GM18909 (cell line): Measurements from ENCODE around the gene PTDSS2.

Source experiments
- ATAC-seq: cut with Tn5 transposase; IDR thresholded peaks from one replicate; pipeline ENCODE4 v1.9.1; 2021; ENCODE audit warnings: mild to moderate bottlenecking; ENCODE audit not compliant: unreplicated experiment, poor library complexity

The PTDSS2 gene

DNA sequence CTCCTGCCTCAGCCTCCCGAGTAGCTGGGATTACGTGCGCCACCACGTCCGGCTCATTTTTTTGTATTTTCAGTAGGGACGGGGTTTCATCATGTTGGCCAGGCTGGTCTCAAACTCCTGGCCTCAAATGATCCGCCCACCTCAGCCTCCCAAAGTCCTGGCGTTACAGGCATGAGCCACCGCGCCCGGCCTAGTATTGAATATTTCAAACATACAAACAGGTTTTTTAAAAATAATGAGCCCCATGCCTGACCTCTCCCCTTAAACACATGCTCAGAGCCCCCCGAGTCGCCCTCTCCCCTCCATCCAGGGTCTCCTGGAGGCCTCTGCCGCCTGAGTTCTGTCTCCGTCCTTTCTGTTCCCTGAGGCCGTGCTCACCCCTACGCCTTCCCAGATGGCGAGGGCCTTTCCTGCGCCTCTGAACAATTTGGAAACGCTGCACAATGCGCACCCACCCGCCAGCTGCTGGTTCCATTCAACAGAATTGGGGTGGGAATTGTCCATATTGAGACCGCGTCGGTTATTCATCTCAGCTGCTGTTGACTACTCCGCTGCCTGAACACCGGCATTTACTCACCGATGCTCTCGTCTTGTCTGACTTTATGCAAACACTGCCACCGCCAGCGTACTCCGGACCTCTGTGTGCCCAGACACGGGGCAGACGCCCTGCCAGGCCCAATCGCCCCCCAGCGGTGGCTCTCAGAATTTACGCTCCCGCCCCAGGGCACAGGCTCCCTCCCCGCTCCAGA, 70.5 kb downstream of the PTDSS2 start:
- no peak for ATAC-seq

DNA sequence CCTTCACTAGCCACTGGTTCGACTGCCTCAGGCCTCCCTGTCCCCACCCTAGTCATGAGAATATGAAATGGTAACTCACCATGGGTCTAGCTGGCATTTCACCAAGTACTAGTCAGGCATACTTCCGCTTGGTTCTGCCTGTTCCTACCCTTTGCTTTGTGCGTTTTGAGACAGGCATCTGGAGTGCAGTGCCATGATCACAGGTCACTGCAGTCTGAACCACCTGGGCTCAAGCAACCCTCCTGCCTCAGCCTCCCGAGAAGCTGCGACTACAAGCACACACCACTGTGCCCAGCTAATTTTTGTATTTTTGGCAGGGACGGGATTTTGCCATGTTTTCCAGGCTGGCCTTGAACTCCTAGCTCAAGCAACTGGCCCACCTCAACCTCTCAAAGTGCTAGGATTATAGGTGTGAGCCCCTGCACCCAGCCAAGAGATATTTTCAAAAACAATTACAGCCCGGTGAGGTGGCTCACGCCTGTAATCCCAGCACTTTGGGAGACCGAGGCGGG, 71.2 kb downstream of the PTDSS2 start:
- no peak for ATAC-seq

DNA sequence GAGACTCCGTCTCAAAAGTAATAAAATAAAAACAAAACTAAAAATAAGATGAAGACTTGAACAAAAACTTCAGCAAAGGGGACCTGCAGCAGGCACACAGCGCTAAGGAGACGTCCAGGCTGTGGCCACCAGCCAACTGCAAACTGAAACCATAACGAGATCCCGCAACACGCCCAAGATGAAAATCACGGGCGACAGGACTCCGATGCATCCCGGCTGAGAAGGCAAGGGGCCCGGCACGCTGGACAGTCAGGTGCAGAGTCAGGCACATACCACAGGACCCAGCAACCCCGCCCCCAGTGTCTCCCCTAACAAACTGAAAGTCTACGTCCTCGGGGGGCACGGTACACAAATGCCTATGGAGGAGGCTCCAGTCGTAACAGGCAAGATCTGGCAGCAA, 76.1 kb downstream of the PTDSS2 start:
- ATAC-seq, result no peak

DNA sequence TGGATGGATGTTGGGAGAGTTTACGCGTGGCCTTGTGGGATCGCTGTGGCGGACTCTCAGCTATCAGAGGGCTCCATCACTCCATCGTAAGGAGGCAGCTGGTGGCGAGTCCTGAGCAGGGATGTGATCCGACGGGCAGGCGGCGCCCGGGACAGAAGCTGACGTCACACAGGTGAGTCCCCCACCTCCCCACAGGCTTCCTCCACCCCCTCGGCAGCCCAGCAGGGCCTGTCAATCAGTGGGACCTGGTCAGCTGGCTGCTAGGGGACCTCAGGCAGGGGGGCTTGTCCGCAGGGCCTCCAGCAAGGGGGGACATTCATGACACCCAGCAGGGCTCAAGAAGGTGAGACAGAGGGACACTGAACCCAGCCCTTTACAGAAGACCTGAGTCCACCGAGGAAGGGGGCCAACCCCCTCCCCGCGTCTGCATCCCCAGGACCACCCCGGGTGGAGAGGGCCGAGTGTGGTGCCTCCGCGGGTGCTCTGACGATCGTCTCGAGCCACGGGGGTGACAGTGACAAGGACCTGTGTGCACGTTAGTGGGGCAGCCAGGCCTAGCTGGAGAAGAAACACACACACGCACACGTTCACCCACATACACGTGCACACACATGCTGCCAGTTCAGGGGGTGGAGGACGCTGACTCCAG, 78.2 kb downstream of the PTDSS2 start:
- no peak for ATAC-seq

DNA sequence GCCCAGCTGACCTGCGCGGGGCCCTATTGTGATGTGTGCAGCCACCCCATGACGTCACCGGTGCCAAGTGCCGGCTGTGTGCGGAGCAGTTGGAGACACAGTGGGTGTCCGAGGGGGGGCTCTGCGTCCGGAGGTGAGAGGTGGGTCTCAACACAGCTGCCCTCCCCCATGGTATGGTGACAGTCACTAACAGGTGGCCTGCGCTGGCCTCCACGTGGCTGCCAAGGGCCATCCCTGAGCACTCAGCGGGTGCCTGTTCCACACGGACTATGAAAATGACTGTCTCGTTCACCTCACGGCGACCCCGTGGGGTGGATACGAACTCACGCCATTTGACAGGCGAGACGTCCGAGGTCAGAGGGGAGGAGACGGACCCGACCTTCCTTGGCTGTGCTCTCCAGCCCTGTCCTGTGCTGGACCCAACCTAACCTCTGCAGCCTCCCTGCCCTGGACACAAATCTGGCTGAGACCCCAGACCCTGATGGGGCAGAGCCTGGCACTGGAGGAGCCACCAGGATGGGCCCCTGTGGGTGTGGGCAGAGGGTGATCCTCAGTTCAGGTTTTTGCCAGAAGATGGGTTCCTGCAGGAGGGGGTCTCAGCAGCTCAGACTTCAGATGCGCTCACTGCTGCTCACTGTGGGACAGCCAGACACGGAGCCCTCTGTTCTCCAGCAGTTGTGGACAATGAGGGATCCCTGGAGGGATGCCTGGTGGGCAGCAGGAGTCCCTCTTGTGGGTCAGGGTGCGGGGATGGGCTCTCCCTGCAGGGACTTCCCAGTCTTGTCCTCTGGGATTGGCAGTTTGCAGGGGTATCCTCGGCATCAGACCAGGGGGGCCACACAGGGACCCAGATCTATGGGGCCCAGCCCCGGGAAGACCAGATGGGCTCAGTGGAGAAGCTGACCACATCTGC, 79.0 kb downstream of the PTDSS2 start:
- ATAC-seq, result no peak

DNA sequence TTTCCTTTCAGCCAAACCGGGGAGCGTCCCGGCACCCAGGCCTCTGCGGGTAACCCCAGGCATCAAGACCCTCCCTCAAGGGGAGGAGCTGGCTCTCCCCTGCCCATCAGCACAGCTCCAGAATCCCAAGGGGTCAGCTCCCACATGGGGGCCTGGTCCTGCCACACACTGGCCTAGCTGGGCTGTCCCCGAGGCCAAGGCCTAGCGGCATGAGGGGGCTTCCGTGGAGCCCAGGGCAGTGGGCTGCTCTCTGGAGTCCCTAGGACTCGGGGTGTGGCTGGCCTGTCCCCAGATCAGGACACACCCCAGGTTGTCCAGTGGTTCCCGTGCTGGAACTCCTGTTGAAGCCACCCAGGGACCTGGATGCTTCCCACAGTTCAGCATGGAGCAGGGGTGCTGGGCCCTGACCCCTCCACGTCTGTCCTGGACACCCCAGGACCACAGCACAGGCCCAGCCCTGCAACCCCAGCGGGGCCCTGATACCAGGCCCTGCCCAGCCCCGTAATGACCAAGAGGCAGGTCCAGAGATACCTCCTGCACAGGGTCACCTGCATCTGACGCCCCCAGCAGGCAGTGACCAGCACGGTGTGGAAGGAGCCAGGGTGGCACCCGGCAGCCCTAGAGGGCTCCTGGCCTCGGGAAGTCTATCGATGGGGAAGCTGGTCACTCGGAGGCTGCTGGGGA, 79.8 kb downstream of the PTDSS2 start:
- no peak for ATAC-seq

DNA sequence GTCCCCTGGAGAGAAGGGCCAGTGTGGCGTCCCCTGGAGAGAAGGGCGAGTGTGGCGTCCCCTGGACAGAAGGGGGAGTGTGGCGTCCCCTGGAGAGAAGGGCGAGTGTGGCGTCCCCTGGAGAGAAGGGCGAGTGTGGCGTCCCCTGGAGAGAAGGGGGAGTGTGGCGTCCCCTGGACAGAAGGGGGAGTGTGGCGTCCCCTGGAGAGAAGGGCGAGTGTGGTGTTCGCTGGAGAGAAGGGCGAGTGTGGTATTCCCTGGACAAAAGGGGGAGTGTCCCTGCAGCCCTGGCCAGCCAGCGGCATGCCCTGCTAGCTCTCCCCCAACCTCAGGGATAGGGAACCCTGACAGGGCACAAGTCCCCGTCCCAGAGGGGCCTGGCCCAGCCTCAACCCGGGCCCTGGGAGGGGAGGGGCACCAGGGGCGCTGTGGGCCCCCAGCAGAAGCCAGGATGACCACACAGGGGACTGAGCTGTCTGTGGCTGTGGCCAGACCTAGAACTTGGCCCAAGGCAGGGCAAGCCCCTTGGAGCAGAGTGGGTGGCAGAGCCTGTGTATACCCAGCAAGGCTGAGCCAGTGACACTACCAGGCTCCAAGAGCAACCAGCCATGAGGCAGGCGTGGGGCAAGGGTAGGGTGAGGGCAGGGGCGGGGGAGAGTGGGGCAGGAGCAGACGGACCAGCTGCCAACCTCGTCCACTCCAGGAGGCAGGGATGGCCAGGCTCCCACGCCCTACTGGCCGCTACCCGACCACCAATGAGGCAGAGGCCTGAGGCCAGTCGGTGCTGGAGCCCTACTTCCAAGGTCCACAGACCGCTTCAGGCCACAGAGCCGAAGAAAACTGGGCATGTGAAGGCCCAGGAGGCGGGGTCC, 81.1 kb downstream of the PTDSS2 start:
- ATAC-seq, result no peak

DNA sequence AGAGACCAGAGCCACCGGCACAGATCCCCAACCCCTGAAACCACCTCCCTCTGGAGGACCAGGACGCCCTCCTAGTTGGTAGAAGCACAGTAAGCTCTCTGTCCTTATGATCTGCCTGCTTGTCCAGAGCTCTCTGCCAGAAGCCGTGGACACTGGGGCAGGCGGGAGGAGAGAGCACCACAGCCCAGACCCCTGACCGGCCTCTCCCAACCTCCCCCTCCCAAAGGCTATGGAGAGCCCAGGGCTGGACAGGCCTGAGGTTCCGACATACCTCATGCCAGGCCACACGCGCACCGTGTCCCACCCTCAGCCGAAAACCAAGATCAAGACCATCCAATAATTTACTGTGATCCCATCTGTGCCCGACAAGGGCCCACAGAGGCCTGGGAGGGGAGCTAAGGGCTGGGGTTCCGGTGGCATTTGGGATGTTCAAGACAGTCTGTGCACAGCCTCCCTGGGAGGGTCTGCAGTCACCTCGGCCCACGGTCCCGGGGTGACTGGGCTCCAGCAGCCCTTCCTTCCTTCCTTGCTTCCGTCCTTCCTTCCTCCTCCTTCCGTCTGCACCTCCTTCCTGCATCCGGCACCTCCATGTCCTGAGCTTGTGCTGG, 81.9 kb downstream of the PTDSS2 start:
- ATAC-seq, result no peak

DNA sequence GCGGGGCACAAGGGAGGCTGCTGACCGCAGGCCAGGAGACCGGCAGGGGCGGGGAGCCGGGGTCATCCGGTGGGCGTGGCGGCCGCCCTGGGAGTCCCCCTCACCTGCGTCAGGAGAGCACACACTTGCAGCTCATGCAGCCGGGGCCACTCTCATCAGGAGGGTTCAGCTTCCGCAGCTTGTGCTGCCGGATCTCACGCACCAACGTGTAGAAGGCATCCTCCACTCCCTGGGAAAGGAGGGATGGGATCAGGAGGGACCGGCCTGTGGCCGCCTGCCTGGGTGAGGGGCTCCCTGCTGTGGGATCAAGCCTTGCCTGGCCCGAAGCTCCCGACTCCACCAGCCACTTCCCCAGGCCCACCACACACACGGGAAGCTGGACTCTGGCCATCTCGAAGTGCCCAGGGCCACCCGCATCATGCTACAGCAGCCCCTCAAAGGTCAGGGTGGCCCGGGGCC, 82.5 kb downstream of the PTDSS2 start:
- ATAC-seq, result no peak

DNA sequence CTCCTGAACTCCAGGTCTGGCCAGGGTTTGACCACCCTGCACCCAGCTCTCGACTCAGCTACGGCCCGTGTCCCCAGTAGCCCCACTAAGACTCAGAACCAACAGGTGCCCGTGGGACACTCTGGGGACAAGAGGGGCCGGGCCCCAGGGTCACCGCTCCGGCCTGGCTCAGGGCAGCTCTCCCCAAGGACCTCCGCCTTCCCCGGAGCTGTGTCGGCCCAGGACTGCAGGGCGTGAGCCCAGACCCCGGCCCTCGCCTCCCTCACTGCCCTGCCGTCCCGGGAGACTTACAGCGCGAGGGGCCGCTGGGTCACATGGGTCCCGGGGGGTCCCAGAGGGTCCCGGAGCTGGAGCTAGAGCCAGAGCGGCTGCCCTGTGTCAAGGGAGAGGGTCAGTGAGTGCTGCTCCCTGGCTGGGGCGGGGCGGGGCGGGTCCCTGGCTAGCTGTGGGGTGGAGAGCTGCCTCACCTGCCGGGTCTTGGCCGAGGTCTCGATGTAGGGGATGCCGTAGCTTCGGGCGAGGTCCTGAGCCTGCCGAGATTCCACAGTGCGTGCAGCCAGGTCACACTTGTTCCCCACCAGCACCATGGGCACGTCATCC, 83.0 kb downstream of the PTDSS2 start:
- ATAC-seq, result no peak

DNA sequence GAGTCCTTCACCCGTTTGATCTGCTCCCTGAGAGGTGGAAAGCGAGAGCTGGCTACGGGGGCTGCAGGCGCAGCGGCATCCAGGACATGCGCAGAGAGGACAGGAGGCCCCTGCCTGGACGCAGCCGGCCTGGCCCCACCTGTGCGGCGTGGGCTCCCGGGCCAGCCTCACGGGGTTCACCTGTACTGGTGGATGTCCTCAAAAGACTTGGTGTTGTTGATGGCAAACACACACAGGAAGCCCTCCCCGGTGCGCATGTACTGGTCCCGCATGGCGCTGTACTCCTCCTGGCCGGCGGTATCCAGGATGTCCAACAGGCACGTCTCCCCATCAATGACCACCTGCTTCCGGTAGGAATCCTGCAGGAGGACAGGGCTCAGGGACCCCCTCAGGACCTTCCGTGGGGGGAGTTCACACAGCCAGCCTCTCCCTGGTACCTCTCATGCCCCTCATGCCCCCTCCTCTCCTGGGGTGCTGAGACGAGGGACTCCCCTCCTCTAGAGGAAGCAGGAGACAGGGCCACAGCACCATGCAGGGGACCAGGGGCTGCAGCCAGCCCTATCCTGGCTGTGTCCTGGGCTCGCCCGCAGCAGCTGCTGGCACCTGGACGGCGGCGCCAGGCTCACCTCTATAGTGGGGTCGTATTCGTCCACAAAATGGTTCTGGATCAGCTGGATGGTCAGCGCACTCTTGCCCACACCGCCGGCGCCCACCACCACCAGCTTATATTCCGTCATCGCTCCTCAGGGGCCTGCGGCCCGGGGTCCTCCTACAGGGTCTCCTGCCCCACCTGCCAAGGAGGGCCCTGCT, 83.7 kb downstream of the PTDSS2 start:
- ATAC-seq, result no peak

DNA sequence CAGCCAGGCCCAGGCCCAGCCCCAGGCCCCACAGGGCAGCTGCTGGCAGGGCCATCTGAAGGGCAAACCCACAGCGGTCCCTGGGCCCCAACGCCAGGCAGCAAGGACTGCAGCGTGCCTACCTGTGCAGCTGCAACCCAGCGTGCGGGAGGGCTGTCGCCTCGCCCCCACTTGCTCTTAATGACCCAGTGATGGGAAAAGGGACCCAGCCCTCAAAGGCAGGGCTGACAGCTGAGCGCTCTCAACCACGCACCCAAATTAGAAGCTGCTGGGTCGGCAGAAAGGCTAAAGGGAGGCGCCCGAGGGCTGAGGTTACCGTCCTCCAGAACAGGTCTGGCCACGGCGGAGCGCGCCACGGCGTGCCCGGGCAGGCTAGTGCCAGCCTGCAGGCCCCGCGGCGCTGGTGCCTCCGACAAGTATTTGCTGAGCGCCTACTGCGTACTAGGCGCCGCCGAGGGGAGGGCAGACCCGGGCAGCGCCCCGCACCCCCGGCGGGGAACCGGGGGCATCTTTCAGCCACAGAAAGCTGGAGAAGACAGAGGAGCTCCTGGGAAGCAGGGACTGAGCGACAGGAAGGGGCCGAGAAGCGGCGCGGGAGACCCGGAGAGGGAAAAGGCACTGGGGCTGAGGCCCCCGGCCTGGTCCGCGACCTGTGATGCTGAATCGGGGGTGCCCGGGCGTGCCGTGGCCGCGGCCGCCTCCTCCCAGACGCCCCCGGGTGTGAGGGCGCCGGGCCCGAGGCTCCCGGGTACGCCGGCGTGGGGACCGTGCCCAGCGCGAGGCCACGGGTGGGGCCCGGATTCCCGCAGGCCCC, 84.5 kb downstream of the PTDSS2 start:
- peak; percentile 1 for ATAC-seq

DNA sequence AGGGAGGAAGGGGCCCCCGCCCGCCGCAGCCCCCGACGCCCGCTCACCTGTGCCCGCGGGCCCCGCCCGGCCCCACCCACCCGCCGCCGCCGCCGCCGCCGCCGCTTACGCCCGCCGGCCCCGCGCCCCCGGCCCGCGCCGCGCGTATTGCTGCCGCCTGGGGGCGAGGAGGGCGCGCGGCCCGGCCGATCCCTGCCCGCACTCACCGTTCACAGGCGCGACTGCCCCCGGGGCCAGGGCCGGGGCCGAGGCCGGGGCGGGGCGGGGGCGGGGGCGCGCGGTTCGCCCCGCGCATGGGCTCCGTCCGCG, 85.1 kb downstream of the PTDSS2 start:
- ATAC-seq, result peak; percentile 22

DNA sequence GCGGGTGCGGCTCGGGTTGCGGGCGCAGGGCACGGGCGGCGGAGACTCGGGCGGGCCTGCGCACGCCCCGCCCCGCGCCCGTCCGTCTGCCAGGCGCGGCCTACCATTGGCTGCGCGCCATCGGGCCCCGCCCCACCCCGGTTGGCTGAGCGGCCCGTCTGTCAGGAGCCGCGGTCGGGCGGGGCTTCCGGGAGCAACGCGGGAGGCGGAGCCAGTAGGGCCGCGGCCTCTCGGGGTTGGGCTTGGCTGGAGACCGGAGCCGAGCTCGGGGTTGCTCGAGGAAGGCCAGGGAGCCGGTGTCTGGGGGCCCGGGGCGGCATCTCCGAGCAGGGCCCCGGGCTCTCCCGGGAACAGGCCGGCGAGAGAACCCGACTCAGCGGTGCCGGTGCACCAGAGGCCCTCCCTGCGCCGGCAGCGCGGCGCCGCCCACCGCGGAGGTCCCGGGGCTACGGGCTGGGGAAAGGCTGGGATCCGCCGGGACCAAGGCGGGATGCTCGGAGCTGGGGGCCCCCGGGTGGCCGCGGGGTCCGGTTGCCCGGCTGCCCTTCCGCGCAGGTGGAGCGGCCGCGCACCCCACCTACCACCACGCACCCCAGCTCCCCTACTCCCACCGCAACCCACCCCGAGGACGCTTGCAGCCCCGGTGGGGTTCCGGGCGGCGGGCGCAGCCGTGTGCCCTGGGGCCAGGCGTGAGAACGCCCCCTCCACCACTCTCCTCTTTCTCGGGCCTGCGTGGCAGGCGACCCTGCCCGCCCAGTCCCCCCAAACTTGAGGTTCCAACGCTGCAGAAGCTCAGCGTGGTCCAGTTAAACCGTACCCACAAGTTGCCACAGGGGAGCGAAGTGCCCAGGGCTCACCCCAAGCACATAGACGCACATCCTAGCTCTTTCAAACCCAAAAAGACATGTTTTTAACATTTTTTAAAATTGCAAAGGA, 85.7 kb downstream of the PTDSS2 start, which contains the start of gene HRAS:
TSS of gene HRAS (minus strand) at position 58 of the 936 bp plus-strand sequence.
- ATAC-seq, result peak; percentile 74

DNA sequence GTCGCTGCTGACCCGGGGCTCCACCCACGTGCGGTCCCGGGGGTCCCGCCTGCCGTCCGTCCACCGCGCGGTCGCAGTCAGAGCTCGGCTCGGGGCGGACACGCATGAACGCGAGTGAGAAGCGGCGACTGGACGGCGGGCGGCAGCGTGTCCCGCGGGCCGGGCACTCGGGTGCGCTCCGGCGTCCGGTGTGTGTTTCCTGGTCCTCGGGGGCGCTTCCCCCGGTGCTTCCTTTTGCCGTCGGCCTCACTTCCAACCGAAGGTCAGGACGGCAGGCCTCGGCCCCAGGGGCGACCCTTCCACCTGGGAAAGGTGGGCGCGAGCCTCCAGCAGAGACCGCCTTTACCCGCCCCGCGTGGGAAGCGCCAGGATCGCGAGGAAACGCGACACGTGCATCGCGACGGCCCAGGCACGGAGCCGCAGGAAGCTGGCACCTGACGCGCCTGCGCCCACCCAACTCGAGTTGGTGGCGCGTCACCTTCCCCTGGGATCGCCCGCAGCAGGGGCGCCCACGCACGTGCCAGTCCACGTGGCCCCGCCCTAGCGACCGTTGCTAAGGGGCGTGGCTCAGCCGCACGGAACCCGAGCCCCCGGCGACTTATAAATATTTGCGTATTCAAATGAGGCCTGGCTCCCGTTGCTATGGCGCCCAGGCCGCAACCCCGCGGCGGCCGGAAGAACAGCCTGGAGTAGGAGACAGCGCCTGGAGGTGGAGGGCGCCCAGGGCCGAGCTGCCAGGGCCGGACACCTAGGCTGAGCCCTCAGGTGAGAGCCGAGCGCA, 87.0 kb downstream of the PTDSS2 start, which contains the start of gene LRRC56:
TSS of gene LRRC56 (plus strand) at position 687 of the 781 bp plus-strand sequence. CDS start 3,158 bp downstream, outside the sequence.
- ATAC-seq, result peak; percentile 47
